DMS153 treated with DMSO at 0.1 percent for 48 hours (cell line): Measurements from ENCODE around the gene PDZD2.
"Not testable (repeated sequence)": the region's sequence is repeated elsewhere in the genome, so short reads cannot be mapped to it uniquely, and the experiment has no call there.

Experiments
- DNase-seq: peaks from one replicate; lab custom pipeline; 2025; ENCODE audit not compliant: unreplicated experiment; lab: John Stamatoyannopoulos, UW

The PDZD2 gene

DNA sequence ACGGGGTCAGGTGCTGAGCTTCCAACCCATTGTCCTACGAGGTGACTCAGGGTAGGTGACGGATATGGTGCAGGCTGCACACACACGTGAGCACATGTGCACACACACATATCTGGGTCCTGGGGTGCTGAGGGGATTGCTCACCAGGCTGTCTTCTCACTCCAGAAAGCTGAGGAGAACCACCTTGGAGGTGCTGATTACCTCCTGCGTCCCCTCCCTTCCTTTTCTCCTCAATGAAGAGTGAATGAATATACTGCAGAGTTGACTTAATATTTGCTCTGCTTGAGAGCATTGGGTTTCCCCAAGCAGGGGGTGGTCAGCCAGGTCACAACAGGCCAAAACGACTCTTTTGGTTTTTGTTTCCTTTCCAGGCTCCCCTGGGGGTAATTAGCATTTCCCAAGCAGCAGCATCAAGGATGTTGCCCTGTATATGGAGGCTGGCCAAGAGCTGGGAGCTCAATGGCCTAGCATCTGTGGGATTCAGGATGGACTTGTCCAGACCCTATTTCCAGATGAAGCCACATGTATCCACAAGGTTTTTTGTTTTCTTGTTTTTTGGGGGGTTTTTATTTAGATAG lies 49.7 kb downstream of the PDZD2 start:
- no peak for DNase-seq

DNA sequence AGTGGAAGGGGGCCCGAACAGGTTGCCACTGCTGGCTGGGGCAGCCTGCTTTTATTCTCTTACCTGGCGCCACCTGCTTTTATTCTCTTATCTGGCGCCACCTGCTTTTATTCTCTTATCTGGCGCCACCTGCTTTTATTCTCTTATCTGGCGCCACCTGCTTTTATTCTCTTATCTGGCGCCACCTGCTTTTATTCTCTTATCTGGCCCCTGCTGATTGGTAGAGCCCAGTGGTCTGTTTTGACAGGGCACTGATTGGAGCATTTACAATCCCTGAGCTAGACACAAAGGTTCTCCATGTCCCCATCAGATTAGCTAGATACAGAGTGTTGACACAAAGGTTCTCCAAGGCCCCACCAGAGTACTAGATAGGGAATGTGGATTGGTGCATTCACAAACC lies 52.5 kb downstream of the PDZD2 start:
- DNase-seq: not testable (repeated sequence)

DNA sequence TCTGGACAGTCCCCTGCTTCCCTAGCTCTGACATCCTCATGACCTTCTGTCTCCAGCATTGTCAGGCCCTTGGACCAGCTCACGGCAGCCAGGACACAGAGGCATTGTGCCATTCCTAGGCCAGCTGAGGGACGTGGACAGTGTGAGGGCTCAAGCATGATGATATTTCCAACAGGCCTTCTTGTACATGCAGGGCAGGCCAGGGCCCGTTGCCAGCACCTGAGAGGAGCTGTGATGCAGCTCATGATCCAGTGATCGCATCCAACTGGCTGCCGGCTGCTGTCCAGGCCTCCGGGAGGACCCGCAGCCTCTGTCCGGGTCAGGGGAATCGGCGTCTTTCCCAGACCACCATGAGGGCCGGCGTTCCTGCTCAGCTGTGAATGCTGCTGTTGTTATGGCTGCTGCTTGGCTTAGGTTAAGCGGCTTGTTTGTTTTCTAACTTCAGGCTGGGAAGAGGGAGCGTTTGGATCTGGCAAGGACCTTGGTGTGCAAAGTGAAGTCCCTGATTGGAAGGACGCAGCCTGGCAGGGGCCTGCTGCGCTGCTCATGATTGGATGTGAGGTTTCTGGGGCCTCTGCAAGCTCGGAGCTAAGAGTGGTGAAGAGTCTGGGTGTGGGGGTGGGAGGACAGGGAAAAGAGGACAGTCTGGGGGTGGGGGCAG lies 53.8 kb downstream of the PDZD2 start:
- no peak for DNase-seq

- DNase-seq: no peak
Measured at GRCh38 chr5:31698673-31699072, 59.7 kb downstream of the PDZD2 start.

DNA sequence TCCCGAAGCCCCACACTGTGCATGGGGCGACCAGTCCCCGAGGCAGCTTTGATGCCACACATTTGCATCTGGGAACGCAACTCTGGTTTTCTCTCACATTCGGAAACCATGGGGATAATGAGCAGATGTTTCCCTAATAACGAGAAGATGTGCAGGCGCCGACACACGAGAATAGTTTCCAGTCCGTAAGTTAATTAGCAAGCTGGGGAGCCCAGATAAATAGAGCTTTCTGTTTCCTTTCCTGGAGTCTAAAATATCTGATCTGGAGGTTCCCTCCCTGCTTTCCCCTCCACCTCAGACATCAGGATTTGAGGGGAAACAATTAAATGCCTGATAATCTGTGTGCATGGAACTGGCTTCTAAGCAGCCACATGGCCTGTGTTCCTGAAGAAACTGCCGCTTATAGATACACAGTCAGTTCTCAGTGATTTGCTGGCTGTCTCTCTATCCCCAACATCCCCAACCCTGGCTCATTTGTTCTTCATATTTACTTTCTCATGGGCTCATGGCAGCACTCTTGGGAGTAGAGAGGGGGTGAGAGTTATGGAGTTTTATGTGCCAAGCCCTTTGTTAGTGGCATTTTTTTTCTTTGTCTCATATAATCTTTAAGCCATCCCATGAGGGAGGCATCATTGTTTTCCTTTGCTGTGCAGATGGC lies 62.8 kb downstream of the PDZD2 start:
- DNase-seq: no peak

DNA sequence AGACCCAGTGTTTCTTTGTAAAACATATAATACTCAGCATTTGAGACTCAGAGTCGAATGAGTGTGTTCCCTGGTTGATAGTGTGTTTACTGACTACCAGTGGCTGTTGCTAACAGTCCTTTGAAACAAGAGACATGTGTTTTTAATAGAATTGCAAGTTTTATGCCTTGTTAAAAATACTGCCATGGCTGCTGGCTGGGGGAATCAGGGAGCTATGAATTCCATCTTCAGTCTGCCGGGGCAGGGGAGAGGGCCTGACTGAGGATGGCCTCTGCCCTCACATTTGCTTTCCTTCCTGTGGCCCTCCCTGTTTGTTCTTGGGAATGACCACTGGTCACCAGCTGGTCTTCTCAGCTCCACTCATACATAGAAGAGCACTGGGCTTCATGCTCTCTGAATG lies 63.8 kb downstream of the PDZD2 start:
- no peak for DNase-seq

DNA sequence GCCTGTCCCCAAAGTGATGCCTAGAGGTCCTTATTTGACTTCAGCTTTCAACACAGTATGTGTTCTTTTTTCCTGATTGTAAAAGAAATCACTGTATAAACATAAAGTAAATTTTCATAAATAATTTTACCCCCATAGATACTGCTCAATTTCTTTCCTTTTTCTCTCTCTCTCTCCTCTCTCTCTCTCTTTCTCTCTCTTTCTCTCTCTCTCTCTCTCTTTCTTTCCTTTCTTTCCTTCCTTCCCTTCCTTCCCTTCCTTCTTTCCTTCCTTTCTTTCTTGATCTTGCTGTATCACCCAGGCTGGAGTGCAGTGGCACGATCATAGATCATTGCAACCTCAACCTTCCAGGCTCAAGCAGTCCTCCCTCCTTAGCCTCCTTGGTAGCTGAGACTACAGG lies 64.8 kb downstream of the PDZD2 start:
- DNase-seq: no peak

DNA sequence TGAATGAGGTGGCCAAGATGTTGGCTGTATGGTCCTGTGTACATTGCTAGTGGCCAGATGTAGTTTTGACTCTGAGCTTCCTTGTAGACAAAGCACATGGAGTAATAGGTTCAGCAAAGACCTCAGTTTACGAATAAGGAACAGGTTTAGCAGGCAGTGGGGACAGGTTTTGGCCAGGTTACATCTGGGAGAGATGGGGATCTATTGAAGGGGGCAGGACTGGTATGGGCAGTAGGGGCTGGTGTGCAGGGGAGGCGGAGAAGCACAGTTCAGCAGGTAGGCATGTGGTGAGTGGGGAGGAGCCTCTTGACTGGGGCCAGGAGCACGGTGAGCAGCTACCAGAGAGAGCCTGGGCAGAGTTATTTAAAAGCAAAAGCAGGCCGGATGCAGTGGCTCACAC lies 67.3 kb downstream of the PDZD2 start:
- no peak for DNase-seq

DNA sequence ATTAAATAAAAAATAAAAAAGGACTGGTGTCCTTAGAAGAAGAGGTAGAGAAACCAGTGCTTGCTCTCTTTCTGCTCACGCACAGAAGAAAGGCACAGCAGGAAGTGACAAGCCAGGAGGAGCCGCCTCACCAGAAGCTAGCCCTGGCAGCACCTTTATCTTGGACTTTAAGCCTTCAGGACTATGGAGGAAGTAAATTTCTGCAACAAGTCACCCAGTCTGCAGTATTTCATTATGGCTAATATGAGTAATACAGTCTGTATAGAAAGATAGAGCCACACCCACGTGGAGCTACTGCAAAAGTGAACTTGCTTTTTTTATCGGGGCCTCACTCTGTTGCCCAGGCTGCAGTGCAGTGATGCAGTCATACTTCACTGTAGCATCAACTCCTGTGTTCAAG lies 68.4 kb downstream of the PDZD2 start:
- DNase-seq: no peak

DNA sequence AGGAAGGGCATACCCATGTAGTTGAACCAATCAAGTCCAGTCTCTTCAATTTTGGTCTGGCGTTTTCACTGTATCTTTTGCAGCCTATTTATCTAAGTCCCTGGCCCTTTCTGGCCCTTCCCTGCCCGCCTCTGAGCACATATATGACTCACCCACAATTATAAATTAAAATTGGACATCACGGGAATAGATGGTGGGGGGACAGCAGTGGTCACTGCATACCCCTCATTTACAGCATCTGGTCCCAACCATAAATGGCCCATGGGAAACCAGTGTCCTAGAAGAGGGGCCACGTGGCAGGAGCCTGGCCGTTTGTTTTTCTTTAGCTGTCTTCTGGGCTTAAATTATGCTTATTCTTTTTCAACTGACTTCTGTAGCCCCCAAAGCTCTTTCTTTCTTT lies 69.2 kb downstream of the PDZD2 start:
- no peak for DNase-seq

DNA sequence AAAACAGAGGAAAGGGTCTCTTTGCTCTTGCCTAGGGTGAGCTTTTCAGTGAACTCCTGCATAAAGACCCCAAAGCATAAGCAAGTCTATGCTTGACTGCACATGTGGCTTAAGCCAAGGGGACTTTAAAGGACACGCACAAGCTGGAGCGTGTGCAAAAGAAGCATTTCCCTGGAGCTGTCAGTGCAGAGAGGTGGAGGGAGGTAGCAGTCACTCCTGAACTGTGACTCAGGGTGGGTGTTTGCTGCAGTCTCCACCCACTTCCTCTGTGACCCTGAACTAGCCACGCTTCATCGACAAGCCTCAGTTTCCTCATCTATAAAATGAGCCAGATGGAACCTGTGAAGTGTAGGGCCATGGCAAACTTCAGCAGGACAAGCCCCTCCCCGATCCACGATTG lies 72.4 kb downstream of the PDZD2 start:
- DNase-seq: no peak

DNA sequence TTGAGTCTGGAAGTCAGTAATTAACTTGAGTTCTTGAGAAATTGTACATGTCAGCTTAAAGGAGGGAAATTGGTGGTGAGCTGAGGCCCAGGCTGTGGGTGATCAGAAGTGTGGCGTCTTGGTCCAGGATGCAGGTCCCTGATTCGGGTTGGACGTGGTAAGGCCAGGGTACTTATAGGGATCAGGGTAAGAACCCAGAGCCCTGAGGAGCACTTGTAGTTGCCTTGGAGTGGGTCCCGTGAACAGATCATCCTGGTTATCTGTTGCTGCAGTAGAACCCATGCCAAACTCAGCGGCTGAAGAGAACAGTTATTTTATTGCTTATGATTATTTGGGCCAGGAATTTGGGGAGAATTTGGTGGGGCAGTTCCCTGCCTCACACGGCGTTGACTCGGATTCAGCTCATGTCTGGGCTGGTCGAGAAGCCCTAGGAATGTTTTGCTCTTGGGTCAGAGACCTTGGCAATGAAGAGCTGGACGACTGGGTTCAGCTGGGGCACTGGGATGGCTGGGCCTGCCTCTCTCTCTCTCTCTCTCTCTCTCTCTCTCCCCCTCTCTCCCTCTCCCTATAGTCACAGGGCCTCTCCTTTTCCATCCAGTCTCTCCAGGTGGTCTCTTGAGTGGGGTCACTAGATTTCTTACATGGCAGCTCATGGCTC lies 73.1 kb downstream of the PDZD2 start:
- DNase-seq: no peak

DNA sequence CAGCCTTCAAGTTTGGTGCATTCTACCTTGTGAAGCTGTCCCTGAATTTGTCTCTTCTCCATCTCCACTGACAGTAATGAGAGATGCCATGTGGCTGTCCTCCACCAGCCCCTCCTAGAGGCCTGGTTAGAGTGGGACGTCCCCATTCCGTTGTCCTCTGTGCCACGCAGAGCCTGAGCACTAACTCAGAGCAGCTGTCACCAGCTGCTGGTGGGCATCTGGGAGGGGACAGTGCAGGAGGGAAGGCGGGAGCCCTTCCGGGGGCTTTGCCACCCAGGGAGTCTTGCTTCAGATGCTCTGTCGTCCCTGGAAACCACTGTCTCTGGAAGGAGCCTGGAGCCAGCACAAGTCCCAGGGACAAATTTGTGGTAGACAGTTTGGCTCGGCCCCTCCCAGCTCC lies 78.6 kb downstream of the PDZD2 start:
- no peak for DNase-seq

GRCh38 chr5:31720004-31720403 lies 81.1 kb downstream of the PDZD2 start:
- no peak for DNase-seq

- no peak for DNase-seq
Measured at GRCh38 chr5:31720811-31721345, 81.9 kb downstream of the PDZD2 start.

- DNase-seq: no peak
Measured at GRCh38 chr5:31722111-31722510, 83.2 kb downstream of the PDZD2 start.

- no peak for DNase-seq
Measured at GRCh38 chr5:31725996-31726395, 87.1 kb downstream of the PDZD2 start.

DNA sequence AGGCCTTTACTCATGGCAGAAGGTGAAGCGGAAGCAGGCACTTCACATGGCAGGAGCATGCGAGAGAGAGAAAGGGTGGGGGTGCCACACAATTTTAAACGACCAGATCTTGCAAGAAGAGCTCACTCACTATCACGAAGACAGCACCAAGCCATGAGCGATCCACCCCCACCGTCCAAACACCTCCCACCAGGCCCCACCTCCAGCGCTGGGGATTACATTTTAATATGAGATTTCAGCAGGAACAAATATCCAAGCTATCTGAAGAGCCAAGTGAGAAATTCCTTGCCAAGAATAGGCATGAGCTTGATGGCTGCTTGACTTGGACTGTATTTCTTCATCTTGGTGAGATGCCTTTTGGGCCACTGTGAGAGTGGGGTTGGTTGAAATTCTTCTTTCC lies 88.0 kb downstream of the PDZD2 start:
- no peak for DNase-seq

- DNase-seq: no peak
Measured at GRCh38 chr5:31728039-31728438, 89.1 kb downstream of the PDZD2 start.

DNA sequence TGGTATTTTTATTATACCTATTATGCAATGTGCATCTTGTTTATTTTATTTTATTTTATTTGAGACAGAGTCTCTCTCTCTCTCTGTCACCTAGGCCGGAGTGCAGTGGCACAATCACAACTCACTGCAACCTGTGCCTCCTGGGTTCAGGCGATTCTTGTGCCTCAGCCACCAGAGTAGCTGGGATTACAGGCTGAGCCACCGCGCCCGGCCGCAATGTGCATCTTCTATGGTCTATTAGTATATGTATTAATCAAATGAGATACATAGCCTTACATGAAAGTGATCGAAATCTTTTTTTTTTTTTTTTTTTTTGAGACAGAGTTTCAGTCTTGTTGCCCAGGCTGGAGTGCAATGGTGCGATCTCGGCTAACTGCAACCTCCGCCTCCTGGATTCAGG lies 89.9 kb downstream of the PDZD2 start:
- DNase-seq: not testable (repeated sequence)

- no peak for DNase-seq
Measured at GRCh38 chr5:31730139-31730538, 91.2 kb downstream of the PDZD2 start.

DNA sequence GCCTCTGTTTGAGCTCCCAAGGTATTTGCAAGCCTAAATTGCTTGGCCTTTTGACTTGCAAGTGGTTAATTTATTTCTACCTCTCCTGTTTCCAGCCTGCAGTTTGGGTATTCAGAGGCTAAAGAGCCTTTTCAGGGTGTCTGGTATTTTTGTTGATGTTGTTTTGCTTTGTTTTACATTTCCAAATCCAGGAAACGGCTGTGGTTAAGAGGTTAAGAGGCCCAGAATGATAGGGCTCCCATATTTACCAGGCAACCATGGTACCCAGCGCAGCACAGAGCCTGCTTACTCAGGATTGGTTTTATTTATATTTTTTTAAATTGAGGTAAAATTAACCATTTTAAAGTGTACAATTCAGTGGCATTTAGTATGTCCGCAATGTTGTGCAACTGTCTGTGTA lies 92.1 kb downstream of the PDZD2 start:
- DNase-seq: no peak
